Caco-2 (cell line): ENCODE data around the gene OLIG2. TPM values are rescaled to one million over a fixed set of nuclear protein-coding genes. Genes with fewer than 3 reads are reported as not detected.

Experiments
- BruUV-seq: library from RNA; stranded (reverse); fragments of 400-500 nt; replicated peaks from 2 replicates; lab custom pipeline; 2021; lab: Mats Ljungman, UMichigan
- CTCF ChIA-PET: fragments of 300-600 bp; sonication (Branson Sonifier 250); formaldehyde crosslinking; loops from one replicate; lab custom pipeline; 2022; ENCODE audit warnings: antibody characterized with exemption; lab: Charles Lee
- POLR2A ChIA-PET: fragments of 300-600 bp; sonication (Branson Sonifier 250); formaldehyde crosslinking; loops from one replicate; lab custom pipeline; 2022; ENCODE audit warnings: antibody characterized with exemption; lab: Charles Lee
- DNase-seq, 2 experiments: peaks; one replicate each; pipeline versions ENCODE4 v3.0.0 to v3.0.0-alpha.2; 2020 to 2022
- H3K27me3 ChIP-seq: replicated peaks from 2 replicates; pipeline ENCODE4 v1.6.0; 2011; ENCODE audit warnings: low read length; ENCODE audit not compliant: control insufficient read depth, insufficient read depth
- H3K36me3 ChIP-seq: 2 replicates; pipeline ENCODE4 v1.5.1; 2011; ENCODE audit warnings: low read length; ENCODE audit not compliant: control insufficient read depth, insufficient read depth
- H3K4me1 ChIP-seq: fragments of 250-450 bp; sonication (Bioruptor Pico); 2 replicates; pipeline ENCODE4 v1.5.1; 2020; ENCODE audit warnings: mild to moderate bottlenecking
- H3K4me3 ChIP-seq: 2 replicates; pipeline ENCODE4 v1.5.1; 2011; ENCODE audit warnings: low read depth, mild to moderate bottlenecking, control low read depth, low read length
- H3K9me3 ChIP-seq: fragments of 250-450 bp; sonication (Bioruptor Pico); 2 replicates; pipeline ENCODE4 v1.5.1; 2020; ENCODE audit warnings: mild to moderate bottlenecking, moderate library complexity
- H3K27ac Mint-ChIP-seq: one replicate; pipeline ENCODE4 v1.8.0; 2022; ENCODE audit warnings: mixed read lengths; ENCODE audit not compliant: unreplicated experiment
- H3K27me3 Mint-ChIP-seq: one replicate; pipeline ENCODE4 v1.8.0; 2022; ENCODE audit warnings: mixed read lengths; ENCODE audit not compliant: insufficient read depth, unreplicated experiment
- H3K36me3 Mint-ChIP-seq: one replicate; pipeline ENCODE4 v1.8.0; 2022; ENCODE audit warnings: mild to moderate bottlenecking, mixed read lengths; ENCODE audit not compliant: insufficient read depth, unreplicated experiment
- H3K4me1 Mint-ChIP-seq: one replicate; pipeline ENCODE4 v1.8.0; 2022; ENCODE audit warnings: low read depth, mixed read lengths; ENCODE audit not compliant: unreplicated experiment
- H3K4me3 Mint-ChIP-seq: one replicate; pipeline ENCODE4 v1.8.0; 2022; ENCODE audit warnings: mild to moderate bottlenecking, moderate library complexity, mixed read lengths; ENCODE audit not compliant: unreplicated experiment
- H3K9me3 Mint-ChIP-seq: one replicate; pipeline ENCODE4 v1.8.0; 2022; ENCODE audit warnings: mixed read lengths; ENCODE audit not compliant: unreplicated experiment
- intact Hi-C: fragments of 100-400 bp; cut with micrococcal nuclease; formaldehyde crosslinking; loops from one replicate; pipeline ENCODE4 v1.10.0; 2022; ENCODE audit not compliant: unreplicated experiment
- total RNA-seq: library from RNA; stranded (reverse); gene quantifications from 2 replicates; pipeline ENCODE4 v1.2.3, GENCODE V29; 2022
- TF ChIP-seq, protein P1 (sequence below), 2 experiments: fragments of 200-600 bp in 1 of 2; IDR thresholded peaks; 1 replicate in 1 of 2; 2 replicates in 1 of 2; pipeline versions ENCODE4 v1.5.1 to v1.8.0; 2011 to 2022; ENCODE audit warnings: antibody characterized with exemption in 1 of 2, control low read depth in 1 of 2, inconsistent platforms in 1 of 2, low read depth in 1 of 2, low read length in 1 of 2, mild to moderate bottlenecking in 1 of 2, moderate library complexity in 1 of 2; ENCODE audit not compliant: insufficient read depth in 1 of 2, severe bottlenecking in 1 of 2, unreplicated experiment in 1 of 2

Gene OLIG2
- total RNA-seq, 1 experiment from 2014 or later = not detected

DNA sequence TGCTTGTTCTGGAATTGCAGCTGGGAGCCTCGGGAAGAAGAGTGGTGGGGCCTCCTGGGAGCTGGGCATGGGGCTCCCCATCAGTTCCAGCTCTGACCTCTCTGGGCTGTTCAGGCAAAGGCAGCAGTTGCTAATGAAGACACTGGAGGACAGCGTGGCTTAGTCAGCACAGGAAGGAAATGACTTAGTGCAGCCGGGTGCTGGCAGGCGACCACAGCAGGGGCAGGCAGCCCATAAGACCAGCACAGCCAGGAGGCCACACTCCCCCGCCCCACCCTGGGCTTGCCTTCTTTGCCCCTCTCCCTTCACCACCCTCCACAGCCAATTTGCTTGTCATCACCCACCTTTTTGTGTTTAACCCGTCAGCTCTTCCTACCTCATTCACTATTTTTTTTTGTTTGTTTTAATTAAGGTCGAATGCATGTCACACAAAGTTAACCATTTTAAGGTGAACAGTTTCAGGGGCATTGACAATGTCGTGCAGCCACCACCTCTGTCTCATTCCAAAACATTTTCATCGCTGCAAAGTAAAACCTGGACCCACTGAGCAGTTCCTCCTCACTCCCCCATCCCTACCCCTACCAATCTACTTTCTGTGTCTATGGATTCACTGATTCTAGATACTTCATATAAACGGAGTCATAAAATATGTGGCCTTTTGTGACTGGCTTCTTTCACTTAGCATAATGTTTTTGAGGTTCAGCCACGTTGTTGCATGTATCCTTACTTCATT lies 10.9 kb downstream of the OLIG2 start:
- Histone ChIP-seq H3K36me3 (no peaks in the 10 kb centered on the region), H3K4me1 (no peaks in the 10 kb centered on the region), H3K4me3 (no peak overlapping the region), H3K27me3 (no peaks in the 10 kb centered on the region), H3K9me3 (no peaks in the 10 kb centered on the region)
- Mint-ChIP-seq H3K36me3 (no peaks in the 10 kb centered on the region), H3K4me3 (no peak overlapping the region), H3K27me3 (peaks cover 21% of the 10 kb centered on the region), H3K9me3 (no peaks in the 10 kb centered on the region), H3K4me1 (no peaks in the 10 kb centered on the region), H3K27ac (no peak overlapping the region)
- ChIA-PET CTCF (no interaction called here), POLR2A (no interaction called here)
- BruUV-seq = no TSS peak
- intact Hi-C loops = no loop called here
- DNase-seq = no peak
- TF ChIP-seq, protein P1, sequence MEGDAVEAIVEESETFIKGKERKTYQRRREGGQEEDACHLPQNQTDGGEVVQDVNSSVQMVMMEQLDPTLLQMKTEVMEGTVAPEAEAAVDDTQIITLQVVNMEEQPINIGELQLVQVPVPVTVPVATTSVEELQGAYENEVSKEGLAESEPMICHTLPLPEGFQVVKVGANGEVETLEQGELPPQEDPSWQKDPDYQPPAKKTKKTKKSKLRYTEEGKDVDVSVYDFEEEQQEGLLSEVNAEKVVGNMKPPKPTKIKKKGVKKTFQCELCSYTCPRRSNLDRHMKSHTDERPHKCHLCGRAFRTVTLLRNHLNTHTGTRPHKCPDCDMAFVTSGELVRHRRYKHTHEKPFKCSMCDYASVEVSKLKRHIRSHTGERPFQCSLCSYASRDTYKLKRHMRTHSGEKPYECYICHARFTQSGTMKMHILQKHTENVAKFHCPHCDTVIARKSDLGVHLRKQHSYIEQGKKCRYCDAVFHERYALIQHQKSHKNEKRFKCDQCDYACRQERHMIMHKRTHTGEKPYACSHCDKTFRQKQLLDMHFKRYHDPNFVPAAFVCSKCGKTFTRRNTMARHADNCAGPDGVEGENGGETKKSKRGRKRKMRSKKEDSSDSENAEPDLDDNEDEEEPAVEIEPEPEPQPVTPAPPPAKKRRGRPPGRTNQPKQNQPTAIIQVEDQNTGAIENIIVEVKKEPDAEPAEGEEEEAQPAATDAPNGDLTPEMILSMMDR (IDR thresholded peaks at IDR 0.05; ENCODE audit: insufficient read depth in 1 of 2, low read depth in 1 of 2, low read length in 1 of 2, severe bottlenecking in 1 of 2, unreplicated experiment in 1 of 2) = no peak

- Histone ChIP-seq H3K4me1 (no peaks in the 10 kb centered on the region), H3K27me3 (no peaks in the 10 kb centered on the region), H3K9me3 (no peaks in the 10 kb centered on the region), H3K36me3 (no peaks in the 10 kb centered on the region), H3K4me3 (no peak overlapping the region)
- TF ChIP-seq, protein P1 (IDR thresholded peaks at IDR 0.05; ENCODE audit: insufficient read depth in 1 of 2, low read depth in 1 of 2, low read length in 1 of 2, severe bottlenecking in 1 of 2, unreplicated experiment in 1 of 2) = no peak
- Mint-ChIP-seq H3K4me1 (no peaks in the 10 kb centered on the region), H3K9me3 (no peaks in the 10 kb centered on the region), H3K4me3 (no peak overlapping the region), H3K27ac (no peak overlapping the region), H3K27me3 (peaks cover 18% of the 10 kb centered on the region), H3K36me3 (no peaks in the 10 kb centered on the region)
- CTCF ChIA-PET = no interaction called here
- intact Hi-C loops = no loop called here
- DNase-seq = no peak
- POLR2A ChIA-PET = no interaction called here
- no TSS peak for BruUV-seq
Measured at GRCh38 chr21:33037501-33037900, 11.8 kb downstream of the OLIG2 start.

DNA sequence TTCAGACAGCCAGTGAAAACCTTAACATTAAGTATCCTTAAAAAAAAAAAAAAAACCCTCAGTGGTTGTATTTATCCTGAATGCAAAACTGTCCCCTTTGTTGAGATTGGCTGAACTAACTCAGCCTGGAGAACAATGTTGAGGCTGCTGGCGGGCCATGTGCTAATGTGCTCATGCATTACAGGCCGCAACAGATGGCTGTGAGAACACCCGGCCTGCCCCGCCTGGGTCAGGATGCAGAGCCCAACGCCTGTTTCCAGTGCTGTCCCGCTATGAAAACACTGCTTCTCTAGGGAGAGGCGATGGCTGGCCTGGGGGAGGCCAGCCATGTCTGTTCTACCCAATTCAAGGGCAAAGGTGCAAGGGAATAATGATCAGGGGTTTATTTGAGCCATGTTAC lies 13.8 kb downstream of the OLIG2 start:
- no peaks in the 10 kb centered on the region for H3K9me3 Mint-ChIP-seq
- DNase-seq = no peak
- ChIA-PET POLR2A (no interaction called here), CTCF (no interaction called here)
- no peaks in the 10 kb centered on the region for H3K4me1 Mint-ChIP-seq
- no peak overlapping the region for H3K4me3 ChIP-seq
- intact Hi-C loops = no loop called here
- no peaks in the 10 kb centered on the region for H3K9me3 ChIP-seq
- H3K36me3 Mint-ChIP-seq = no peaks in the 10 kb centered on the region
- no TSS peak for BruUV-seq
- TF ChIP-seq, protein P1 (IDR thresholded peaks at IDR 0.05; ENCODE audit: insufficient read depth in 1 of 2, low read depth in 1 of 2, low read length in 1 of 2, severe bottlenecking in 1 of 2, unreplicated experiment in 1 of 2) = no peak
- no peaks in the 10 kb centered on the region for H3K27me3 ChIP-seq
- H3K27me3 Mint-ChIP-seq = peaks cover 17% of the 10 kb centered on the region
- H3K36me3 ChIP-seq = no peaks in the 10 kb centered on the region
- no peaks in the 10 kb centered on the region for H3K4me1 ChIP-seq
- no peak overlapping the region for H3K4me3 Mint-ChIP-seq
- no peak overlapping the region for H3K27ac Mint-ChIP-seq
